OCI-LY1 (cell line): Measurements from ENCODE around the gene PPP1R9A.

Source experiments
- EZH2 ChIP-seq: fragments of 200-600 bp; sonication (generic), shearing (Covaris generic); IDR thresholded peaks from 2 replicates; pipeline ENCODE4 v1.8.0; 2017; ENCODE audit warnings: borderline replicate concordance, mixed run types, mild to moderate bottlenecking, antibody characterized with exemption, low read length, moderate library complexity, mixed read lengths
- TF ChIP-seq, protein P1 (sequence below): fragments of 200-600 bp; sonication (generic), shearing (Covaris generic); IDR thresholded peaks from 2 replicates; pipeline ENCODE4 v1.5.1; 2017; ENCODE audit warnings: mild to moderate bottlenecking, antibody characterized with exemption, low read length, moderate library complexity, mixed read lengths

DNA sequence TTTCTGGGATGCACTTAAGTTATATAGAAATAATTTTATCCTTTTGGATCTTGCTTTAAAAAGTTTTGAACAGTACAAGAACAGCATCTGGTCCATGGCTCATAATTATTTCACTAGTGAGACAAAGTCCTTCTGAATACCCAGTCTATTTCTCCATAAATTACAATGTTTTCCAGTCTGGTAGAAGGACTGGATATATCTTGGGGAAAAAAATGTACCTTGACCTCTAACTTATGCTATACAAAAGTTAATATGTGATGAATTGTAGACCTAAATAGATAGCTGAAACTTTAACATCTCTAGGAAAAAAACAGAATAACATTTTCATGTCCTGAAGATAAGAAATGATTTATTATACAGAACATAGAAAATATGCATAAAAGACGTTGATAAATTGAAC, 88.5 kb downstream of the PPP1R9A start:
- TF ChIP-seq, protein P1, sequence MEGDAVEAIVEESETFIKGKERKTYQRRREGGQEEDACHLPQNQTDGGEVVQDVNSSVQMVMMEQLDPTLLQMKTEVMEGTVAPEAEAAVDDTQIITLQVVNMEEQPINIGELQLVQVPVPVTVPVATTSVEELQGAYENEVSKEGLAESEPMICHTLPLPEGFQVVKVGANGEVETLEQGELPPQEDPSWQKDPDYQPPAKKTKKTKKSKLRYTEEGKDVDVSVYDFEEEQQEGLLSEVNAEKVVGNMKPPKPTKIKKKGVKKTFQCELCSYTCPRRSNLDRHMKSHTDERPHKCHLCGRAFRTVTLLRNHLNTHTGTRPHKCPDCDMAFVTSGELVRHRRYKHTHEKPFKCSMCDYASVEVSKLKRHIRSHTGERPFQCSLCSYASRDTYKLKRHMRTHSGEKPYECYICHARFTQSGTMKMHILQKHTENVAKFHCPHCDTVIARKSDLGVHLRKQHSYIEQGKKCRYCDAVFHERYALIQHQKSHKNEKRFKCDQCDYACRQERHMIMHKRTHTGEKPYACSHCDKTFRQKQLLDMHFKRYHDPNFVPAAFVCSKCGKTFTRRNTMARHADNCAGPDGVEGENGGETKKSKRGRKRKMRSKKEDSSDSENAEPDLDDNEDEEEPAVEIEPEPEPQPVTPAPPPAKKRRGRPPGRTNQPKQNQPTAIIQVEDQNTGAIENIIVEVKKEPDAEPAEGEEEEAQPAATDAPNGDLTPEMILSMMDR = no peak
- TF ChIP-seq EZH2 = no peak
